Thoracic aorta (tissue), 2 donors: Measurements from ENCODE around the gene SLC25A29. TPM values are rescaled to one million over a fixed set of nuclear protein-coding genes. Genes with fewer than 3 reads are reported as not detected.
A peak's percentile ranks its signal among the peaks of the same experiment; 100 is the strongest.

Experiments
- ATAC-seq: fragments of 150-250 bp; one replicate; pipeline ENCODE4 v1.8.0; 2017; ENCODE audit warnings: low read depth; ENCODE audit not compliant: insufficient number of reproducible peaks, low FRiP score
- DNase-seq: peaks from one replicate; pipeline ENCODE4 v3.0.0-alpha.2; 2020; ENCODE audit warnings: low spot score
- H3K27ac ChIP-seq, 2 donors: fragments of 200-600 bp; sonication (generic); 1 replicate in 1 of 2; 2 replicates in 1 of 2; pipeline ENCODE4 v1.5.1; 2016; ENCODE audit warnings: mild to moderate bottlenecking in 2 of 2, moderate library complexity in 2 of 2
- H3K27me3 ChIP-seq: fragments of 200-600 bp; sonication (generic); replicated peaks from 2 replicates; pipeline ENCODE4 v1.6.0; 2016; ENCODE audit warnings: mild to moderate bottlenecking; ENCODE audit not compliant: insufficient read depth
- H3K36me3 ChIP-seq: fragments of 200-600 bp; sonication (generic); one replicate; pipeline ENCODE4 v1.5.1; 2016
- H3K4me1 ChIP-seq, 2 donors: fragments of 200-600 bp; sonication (generic); 1 replicate in 1 of 2; 2 replicates in 1 of 2; pipeline versions ENCODE4 v1.5.1 to v1.6.0; 2016; ENCODE audit warnings: low read depth in 2 of 2, mild to moderate bottlenecking in 1 of 2; ENCODE audit not compliant: control insufficient read depth in 1 of 2
- H3K4me3 ChIP-seq: fragments of 200-600 bp; sonication (generic); 2 replicates; pipeline ENCODE4 v1.5.1; 2016; ENCODE audit warnings: mild to moderate bottlenecking
- H3K9me3 ChIP-seq: fragments of 200-600 bp; sonication (generic); 2 replicates; pipeline ENCODE4 v1.5.1; 2016
- total RNA-seq, 2 donors: library from RNA; depleted of rRNA; stranded (reverse); fragments of >200 nt; gene quantifications; one replicate each; pipeline versions ENCODE4 v1.1.0 to v1.2.3, GENCODE V29; 2016
- TF ChIP-seq, protein P1 (sequence below): fragments of 200-600 bp; sonication (generic); IDR thresholded peaks from one replicate; pipeline ENCODE4 v1.5.1; 2019; ENCODE audit warnings: antibody characterized with exemption

The SLC25A29 gene
- total RNA-seq, 2 donors from 2014 or later: 54.2 to 80.6 TPM

DNA sequence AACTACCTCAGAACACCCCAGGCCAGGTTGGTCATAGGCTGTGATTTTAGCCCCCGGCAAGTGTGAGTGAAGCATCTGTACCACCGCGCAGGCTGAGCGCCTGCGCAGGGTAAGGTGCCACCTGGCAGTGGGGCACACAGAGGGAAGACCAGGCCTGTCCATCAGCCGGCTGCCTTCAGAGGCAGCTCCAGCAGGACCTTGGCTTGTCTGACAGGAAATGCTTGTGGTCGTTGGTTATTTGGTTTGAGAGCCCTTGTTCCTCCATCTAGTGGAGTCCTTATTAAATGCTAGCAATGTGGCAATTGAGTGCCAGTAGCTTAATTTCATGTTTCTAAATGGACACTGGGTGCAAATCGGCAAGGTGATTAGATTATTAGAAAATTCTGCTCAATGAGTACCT lies 27.5 kb downstream of the SLC25A29 start:
- ATAC-seq (no peak), DNase-seq (no peak)
- TF ChIP-seq, protein P1, sequence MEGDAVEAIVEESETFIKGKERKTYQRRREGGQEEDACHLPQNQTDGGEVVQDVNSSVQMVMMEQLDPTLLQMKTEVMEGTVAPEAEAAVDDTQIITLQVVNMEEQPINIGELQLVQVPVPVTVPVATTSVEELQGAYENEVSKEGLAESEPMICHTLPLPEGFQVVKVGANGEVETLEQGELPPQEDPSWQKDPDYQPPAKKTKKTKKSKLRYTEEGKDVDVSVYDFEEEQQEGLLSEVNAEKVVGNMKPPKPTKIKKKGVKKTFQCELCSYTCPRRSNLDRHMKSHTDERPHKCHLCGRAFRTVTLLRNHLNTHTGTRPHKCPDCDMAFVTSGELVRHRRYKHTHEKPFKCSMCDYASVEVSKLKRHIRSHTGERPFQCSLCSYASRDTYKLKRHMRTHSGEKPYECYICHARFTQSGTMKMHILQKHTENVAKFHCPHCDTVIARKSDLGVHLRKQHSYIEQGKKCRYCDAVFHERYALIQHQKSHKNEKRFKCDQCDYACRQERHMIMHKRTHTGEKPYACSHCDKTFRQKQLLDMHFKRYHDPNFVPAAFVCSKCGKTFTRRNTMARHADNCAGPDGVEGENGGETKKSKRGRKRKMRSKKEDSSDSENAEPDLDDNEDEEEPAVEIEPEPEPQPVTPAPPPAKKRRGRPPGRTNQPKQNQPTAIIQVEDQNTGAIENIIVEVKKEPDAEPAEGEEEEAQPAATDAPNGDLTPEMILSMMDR: no peak
- Histone ChIP-seq H3K36me3 (no peaks in the 10 kb centered on the region), H3K4me1 (peaks cover 10 to 11% of the 10 kb centered on the region in 2 donors), H3K9me3 (no peaks in the 10 kb centered on the region), H3K27me3 (no peaks in the 10 kb centered on the region), H3K4me3 (no peak overlapping the region), H3K27ac (peak overlapping the region in 1 of 2 donors; percentile 11)

- H3K4me1 ChIP-seq: peaks cover 10 to 11% of the 10 kb centered on the region in 2 donors
- no peaks in the 10 kb centered on the region for H3K36me3 ChIP-seq
- H3K4me3 ChIP-seq: no peak overlapping the region
- no peak for ATAC-seq
- DNase-seq: no peak
- no peaks in the 10 kb centered on the region for H3K27me3 ChIP-seq
- no peaks in the 10 kb centered on the region for H3K9me3 ChIP-seq
- TF ChIP-seq, protein P1: no peak
- H3K27ac ChIP-seq: no peak overlapping the region
Observed at GRCh38 chr14:100275214-100275613, 31.0 kb downstream of the SLC25A29 start.

DNA sequence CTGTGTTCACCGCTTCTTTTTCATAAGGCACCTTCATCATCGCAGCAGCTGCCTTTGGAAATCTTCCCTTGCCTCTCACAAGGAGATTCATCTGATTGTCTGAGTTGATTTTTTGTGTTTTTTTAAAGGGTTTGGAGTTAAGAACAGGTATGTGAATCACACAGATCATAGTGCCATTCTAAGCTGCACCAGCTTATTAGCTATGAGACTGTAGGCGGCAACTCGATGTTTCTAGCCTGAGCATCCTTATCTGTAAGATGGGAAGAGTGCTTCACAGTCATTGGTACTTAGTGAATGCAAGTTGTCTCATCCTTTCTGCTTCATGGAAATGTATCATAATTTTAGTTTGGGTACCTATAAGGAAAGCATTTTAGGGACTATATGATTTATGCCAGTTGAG lies 32.0 kb downstream of the SLC25A29 start:
- Histone ChIP-seq H3K4me1 (peaks cover 10 to 12% of the 10 kb centered on the region in 2 donors), H3K27me3 (no peaks in the 10 kb centered on the region), H3K27ac (no peak overlapping the region), H3K36me3 (no peaks in the 10 kb centered on the region), H3K4me3 (no peak overlapping the region), H3K9me3 (no peaks in the 10 kb centered on the region)
- DNase-seq: no peak
- TF ChIP-seq, protein P1: no peak
- ATAC-seq: no peak

GRCh38 chr14:100271247-100271939 lies 34.9 kb downstream of the SLC25A29 start:
- TF ChIP-seq, protein P1: no peak
- Histone ChIP-seq H3K4me3 (no peak overlapping the region), H3K4me1 (peaks cover 0 to 9% of the 10 kb centered on the region in 2 donors), H3K27ac (no peak overlapping the region), H3K9me3 (no peaks in the 10 kb centered on the region), H3K36me3 (no peaks in the 10 kb centered on the region), H3K27me3 (no peaks in the 10 kb centered on the region)
- DNase-seq: no peak
- no peak for ATAC-seq

DNA sequence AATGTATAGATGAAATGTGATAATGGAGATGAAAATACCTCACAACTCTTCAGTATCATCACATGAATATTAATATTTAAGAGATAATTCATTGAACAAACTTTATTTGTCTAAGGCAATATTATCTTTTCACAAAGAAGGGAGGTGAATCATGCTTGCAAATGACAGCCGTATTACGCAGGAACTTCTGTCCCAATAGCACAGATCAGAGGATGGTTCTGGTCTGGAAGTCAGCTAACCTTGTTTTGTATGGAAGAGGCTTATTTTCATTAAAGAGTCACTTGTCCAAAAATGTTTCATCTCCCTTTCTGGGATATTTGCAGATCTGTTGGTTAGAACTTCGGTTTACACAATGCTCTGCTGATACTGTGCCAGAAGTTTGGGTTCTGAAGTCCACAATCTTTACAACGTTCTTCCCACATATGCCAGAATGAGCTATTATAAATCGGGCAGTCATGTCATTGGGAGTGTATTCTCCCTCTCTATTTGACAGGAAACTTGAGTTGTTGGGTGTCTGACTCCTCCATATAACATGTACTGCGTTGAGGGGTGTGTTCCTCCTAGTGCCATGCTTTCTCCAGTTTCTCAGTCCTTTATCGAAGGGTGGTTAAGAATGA lies 37.5 kb downstream of the SLC25A29 start:
- no peaks in the 10 kb centered on the region for H3K9me3 ChIP-seq
- TF ChIP-seq, protein P1: no peak
- peaks cover 0 to 9% of the 10 kb centered on the region in 2 donors for H3K4me1 ChIP-seq
- DNase-seq: no peak
- H3K36me3 ChIP-seq: peaks cover 8% of the 10 kb centered on the region
- H3K4me3 ChIP-seq: no peak overlapping the region
- ATAC-seq: no peak
- H3K27me3 ChIP-seq: no peaks in the 10 kb centered on the region
- H3K27ac ChIP-seq: no peak overlapping the region
